Measurements from ENCODE around the gene GRIK3.

GRIK3 gene

GRCh38 chr1:37042506-37042905 lies 8.2 kb upstream of the GRIK3 start:
- no peak for DNase-seq

- DNase-seq, result no peak
Observed at GRCh38 chr1:37041483-37041882, 7.2 kb upstream of the GRIK3 start.

GRCh38 chr1:37040773-37041172 lies 6.5 kb upstream of the GRIK3 start:
- DNase-seq, result no peak

- DNase-seq, result no peak
Observed at GRCh38 chr1:37040261-37040660, 5.9 kb upstream of the GRIK3 start.

- no peak for DNase-seq
Observed at GRCh38 chr1:37038227-37039093, 4.1 kb upstream of the GRIK3 start.

GRCh38 chr1:37037690-37038089 lies 3.4 kb upstream of the GRIK3 start:
- DNase-seq, result no peak

GRCh38 chr1:37036667-37037053 lies 2.3 kb upstream of the GRIK3 start:
- no peak for DNase-seq

GRCh38 chr1:37035796-37036666 lies 1.7 kb upstream of the GRIK3 start:
- DNase-seq, result no peak

- DNase-seq, result no peak
Observed at GRCh38 chr1:37035014-37035691, 838 bp upstream of the GRIK3 start.

- DNase-seq, result no peak
Observed at GRCh38 chr1:37033355-37034101, 787 bp downstream of the GRIK3 start.

- no peak for DNase-seq
Observed at GRCh38 chr1:37032660-37033354, 1.5 kb downstream of the GRIK3 start.

GRCh38 chr1:37031871-37032270 lies 2.4 kb downstream of the GRIK3 start:
- no peak for DNase-seq

- no peak for DNase-seq
Observed at GRCh38 chr1:37031429-37031828, 2.9 kb downstream of the GRIK3 start.

GRCh38 chr1:37028981-37029617 lies 5.2 kb downstream of the GRIK3 start:
- DNase-seq, result no peak

GRCh38 chr1:37021502-37021901 lies 12.8 kb downstream of the GRIK3 start:
- no peak for DNase-seq

- no peak for DNase-seq
Observed at GRCh38 chr1:37020653-37021277, 13.6 kb downstream of the GRIK3 start.

- DNase-seq, result no peak
Observed at GRCh38 chr1:37018510-37018909, 15.8 kb downstream of the GRIK3 start.

GRCh38 chr1:37017720-37018119 lies 16.6 kb downstream of the GRIK3 start:
- no peak for DNase-seq

GRCh38 chr1:37016121-37016520 lies 18.2 kb downstream of the GRIK3 start:
- DNase-seq, result no peak

GRCh38 chr1:37015713-37016112 lies 18.6 kb downstream of the GRIK3 start:
- DNase-seq, result no peak

- DNase-seq, result no peak
Observed at GRCh38 chr1:37012226-37012625, 22.1 kb downstream of the GRIK3 start.
